ENCODE data around the gene ASB4. TPM values are rescaled to one million over a fixed set of nuclear protein-coding genes. Genes with fewer than 3 reads are reported as not detected.
A peak's percentile ranks its signal among the peaks of the same experiment; 100 is the strongest.
"Not testable (repeated sequence)": the region's sequence is repeated elsewhere in the genome, so short reads cannot be mapped to it uniquely, and the experiment has no call there.

ASB4 gene
- polyA plus RNA-seq, result 0.33 TPM
- long read RNA-seq, donor 1, result 0 reads
- long read RNA-seq, donor 2, result 0 reads
- long read RNA-seq, donor 3, result 0 reads
- long read RNA-seq, donor 4, result 0 reads
- long read RNA-seq, donor 5, result 0 reads
- long read RNA-seq, donor 6, result 0 reads
- long read RNA-seq, donor 7, result 0 reads
- long read RNA-seq, donor 8, result 0 reads
- long read RNA-seq, donor 9, result 0 reads
- long read RNA-seq, donor 10, result 0 reads
- long read RNA-seq, donor 11, result 0 reads

- no peaks in the 10 kb centered on the region for H3K9me3 ChIP-seq (ENCODE audit: control insufficient read depth, low read depth, low read length)
- 10% methylated on average over 2 of the region's 12 CpGs for WGBS (ENCODE audit: insufficient coverage, low lambda C conversion rate)
- H3K27ac ChIP-seq (ENCODE audit: low read length), result no peak within 1 kb of the TSS
- DNase-seq, result no peak
- no peaks in the 10 kb centered on the region for H3K36me3 ChIP-seq (ENCODE audit: control insufficient read depth, insufficient read depth, low read length)
- H3K4me1 ChIP-seq (ENCODE audit: control insufficient read depth, insufficient read depth, low read length), result no peaks in the 10 kb centered on the region
- no peaks in the 10 kb centered on the region for H3K27me3 ChIP-seq (ENCODE audit: control insufficient read depth, insufficient read depth, low read length)
- no peak within 1 kb of the TSS for H3K4me3 ChIP-seq (ENCODE audit: low read length)
These were observed at the start of gene ASB4 for GRCh38 chr7:95485391-95486123. Gene ASB4 (plus strand): TSS chr7:95485943. CDS start chr7:95485972, 29 bp downstream.

DNA sequence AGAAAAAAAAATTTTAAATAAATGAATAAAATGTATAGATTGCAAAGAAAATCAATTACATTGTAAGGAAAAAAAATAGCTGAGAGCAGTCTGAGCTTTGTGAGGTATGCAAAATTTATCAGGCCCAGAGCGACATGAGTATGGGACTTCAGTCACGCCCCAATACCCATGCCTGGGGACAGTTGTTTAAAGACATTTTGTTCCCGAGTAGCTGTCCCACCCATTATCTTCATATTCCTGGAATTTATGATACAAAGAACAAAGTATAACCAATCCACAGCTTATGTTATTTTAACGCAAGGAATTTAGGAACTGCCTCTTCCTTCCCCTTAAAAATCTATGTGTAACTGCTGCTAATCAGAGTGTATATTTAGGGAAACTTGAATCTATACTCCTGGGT is 49.3 kb upstream of the ASB4 start:
- H3K4me3 ChIP-seq (ENCODE audit: low read length), result no peak overlapping the region
- H3K27ac ChIP-seq (ENCODE audit: low read length), result no peak overlapping the region
- no peaks in the 10 kb centered on the region for H3K9me3 ChIP-seq (ENCODE audit: control insufficient read depth, low read depth, low read length)
- H3K36me3 ChIP-seq (ENCODE audit: control insufficient read depth, insufficient read depth, low read length), result peaks cover 5% of the 10 kb centered on the region
- peaks cover 44% of the 10 kb centered on the region for H3K4me1 ChIP-seq (ENCODE audit: control insufficient read depth, insufficient read depth, low read length)
- H3K27me3 ChIP-seq (ENCODE audit: control insufficient read depth, insufficient read depth, low read length), result no peaks in the 10 kb centered on the region
- 0% methylated on average over 1 of the region's 4 CpGs for WGBS (ENCODE audit: insufficient coverage, low lambda C conversion rate)
- no peak for DNase-seq

- whole genome bisulfite sequencing (ENCODE audit: insufficient coverage, low lambda C conversion rate), result no CpG with 5 or more reads among the region's 3 CpGs
- Histone ChIP-seq H3K4me1 (ENCODE audit: control insufficient read depth, insufficient read depth, low read length) (peaks cover 37% of the 10 kb centered on the region), H3K36me3 (ENCODE audit: control insufficient read depth, insufficient read depth, low read length) (no peaks in the 10 kb centered on the region), H3K4me3 (ENCODE audit: low read length) (no peak overlapping the region), H3K27me3 (ENCODE audit: control insufficient read depth, insufficient read depth, low read length) (no peaks in the 10 kb centered on the region), H3K27ac (ENCODE audit: low read length) (peak overlapping the region; percentile 77), H3K9me3 (ENCODE audit: control insufficient read depth, low read depth, low read length) (no peaks in the 10 kb centered on the region)
- DNase-seq, result peak; percentile 78 to 91
These were observed 45.2 kb upstream of the ASB4 start for GRCh38 chr7:95440394-95441038.

DNA sequence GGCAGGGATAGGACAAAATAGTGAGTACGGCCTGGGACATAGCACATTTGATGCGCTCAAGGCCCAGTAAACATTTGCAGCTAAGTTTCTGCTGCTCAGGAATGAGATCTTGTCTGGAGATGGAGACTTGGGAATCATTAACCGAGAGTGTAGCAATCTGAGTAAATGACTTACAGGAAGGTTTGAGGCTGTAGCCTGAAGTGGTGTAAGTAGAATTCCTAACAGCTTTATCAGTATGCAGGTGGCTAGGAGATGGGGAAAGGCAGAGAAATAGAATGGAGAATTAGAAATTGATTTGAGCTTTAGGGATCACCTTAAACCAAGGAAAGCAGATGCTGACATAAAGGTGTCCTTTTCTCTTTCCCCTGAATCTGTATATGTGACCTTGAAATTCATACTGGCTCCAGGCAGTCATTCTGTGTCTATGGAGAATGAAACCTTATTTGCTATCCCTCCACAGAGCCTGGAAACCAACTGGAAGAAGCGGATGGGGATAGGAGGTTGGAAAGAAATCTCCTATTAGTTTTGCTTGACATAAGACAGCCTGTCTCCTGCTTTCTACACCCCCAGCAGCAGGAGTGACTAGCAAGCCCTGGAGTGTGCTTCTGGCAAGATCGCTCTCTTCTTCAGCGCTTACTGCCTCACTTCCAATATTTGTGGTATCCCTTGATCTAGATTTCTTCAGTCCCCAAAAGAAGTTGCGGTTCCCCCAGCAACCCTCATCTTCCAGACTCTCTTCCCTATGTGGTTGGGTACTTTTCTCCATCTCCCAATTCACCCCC is 44.5 kb upstream of the ASB4 start:
- peak overlapping the region; percentile 77 for H3K27ac ChIP-seq (ENCODE audit: low read length)
- WGBS (ENCODE audit: insufficient coverage, low lambda C conversion rate), result no CpG with 5 or more reads among the region's 7 CpGs
- H3K27me3 ChIP-seq (ENCODE audit: control insufficient read depth, insufficient read depth, low read length), result no peaks in the 10 kb centered on the region
- no peak overlapping the region for H3K4me3 ChIP-seq (ENCODE audit: low read length)
- no peaks in the 10 kb centered on the region for H3K9me3 ChIP-seq (ENCODE audit: control insufficient read depth, low read depth, low read length)
- DNase-seq, result peak; percentile 82 to 93
- H3K36me3 ChIP-seq (ENCODE audit: control insufficient read depth, insufficient read depth, low read length), result no peaks in the 10 kb centered on the region
- peaks cover 32% of the 10 kb centered on the region for H3K4me1 ChIP-seq (ENCODE audit: control insufficient read depth, insufficient read depth, low read length)

DNA sequence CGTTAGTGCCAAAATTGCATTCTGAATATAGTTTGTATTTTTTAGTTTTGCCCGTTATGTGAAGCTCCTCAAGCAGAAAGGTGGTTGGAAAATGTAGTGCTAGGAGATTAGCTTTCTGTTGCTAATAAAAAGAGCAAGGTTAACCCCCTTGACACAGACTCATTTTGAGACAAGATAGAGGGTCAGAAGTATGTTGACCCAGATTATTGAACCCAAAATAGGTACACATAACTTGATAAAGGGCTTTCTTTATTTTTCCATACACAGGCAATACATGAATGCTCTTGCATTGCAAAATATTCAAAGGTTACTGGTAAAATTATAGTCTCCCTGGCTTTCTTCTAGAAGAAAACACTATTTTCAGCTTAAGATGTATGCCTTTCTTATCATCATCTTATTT is 40.9 kb upstream of the ASB4 start:
- H3K36me3 ChIP-seq (ENCODE audit: control insufficient read depth, insufficient read depth, low read length), result no peaks in the 10 kb centered on the region
- H3K9me3 ChIP-seq (ENCODE audit: control insufficient read depth, low read depth, low read length), result no peaks in the 10 kb centered on the region
- H3K4me1 ChIP-seq (ENCODE audit: control insufficient read depth, insufficient read depth, low read length), result peaks cover 18% of the 10 kb centered on the region
- H3K4me3 ChIP-seq (ENCODE audit: low read length), result no peak overlapping the region
- DNase-seq, result no peak
- H3K27me3 ChIP-seq (ENCODE audit: control insufficient read depth, insufficient read depth, low read length), result no peaks in the 10 kb centered on the region
- no peak overlapping the region for H3K27ac ChIP-seq (ENCODE audit: low read length)
- WGBS (ENCODE audit: insufficient coverage, low lambda C conversion rate), result 83% methylated on average over 1 of the region's 2 CpGs

- Histone ChIP-seq H3K4me1 (ENCODE audit: control insufficient read depth, insufficient read depth, low read length) (peaks cover 7% of the 10 kb centered on the region), H3K36me3 (ENCODE audit: control insufficient read depth, insufficient read depth, low read length) (no peaks in the 10 kb centered on the region), H3K27me3 (ENCODE audit: control insufficient read depth, insufficient read depth, low read length) (no peaks in the 10 kb centered on the region), H3K9me3 (ENCODE audit: control insufficient read depth, low read depth, low read length) (no peaks in the 10 kb centered on the region), H3K4me3 (ENCODE audit: low read length) (no peak overlapping the region), H3K27ac (ENCODE audit: low read length) (no peak overlapping the region)
- no CpG with 5 or more reads among the region's 3 CpGs for WGBS (ENCODE audit: insufficient coverage, low lambda C conversion rate)
- DNase-seq, result no peak
These were observed 39.1 kb upstream of the ASB4 start for GRCh38 chr7:95446618-95447017.

DNA sequence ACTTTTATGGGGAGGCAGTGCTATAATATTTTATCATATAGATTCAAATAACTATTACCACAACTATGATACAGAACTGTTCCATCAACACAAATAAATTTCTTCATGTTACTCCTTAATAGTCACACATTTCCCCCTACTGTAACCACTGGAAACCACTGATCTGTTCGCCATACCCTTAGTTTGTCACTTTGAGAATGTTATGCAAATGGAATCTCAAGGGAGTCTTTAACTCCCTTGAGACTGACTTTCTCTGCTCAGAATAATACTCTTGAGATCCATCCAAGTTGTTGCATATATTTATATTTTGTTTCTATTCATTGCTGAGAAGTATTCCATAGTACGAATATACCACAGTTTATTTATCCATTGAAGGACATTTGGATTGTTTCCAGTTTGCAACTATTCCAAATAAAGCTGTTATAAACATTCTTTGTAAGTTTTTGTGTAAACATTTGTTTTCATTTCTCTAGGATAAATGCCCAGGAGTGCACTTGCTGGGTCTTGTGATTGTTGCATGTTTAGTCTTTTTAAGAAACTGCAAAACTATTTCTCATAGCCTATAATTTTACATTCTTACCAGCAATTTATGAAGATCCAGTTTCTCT is 31.2 kb upstream of the ASB4 start:
- no peaks in the 10 kb centered on the region for H3K27me3 ChIP-seq (ENCODE audit: control insufficient read depth, insufficient read depth, low read length)
- no peak for DNase-seq
- no peak overlapping the region for H3K27ac ChIP-seq (ENCODE audit: low read length)
- H3K4me3 ChIP-seq (ENCODE audit: low read length), result no peak overlapping the region
- peaks cover 5% of the 10 kb centered on the region for H3K9me3 ChIP-seq (ENCODE audit: control insufficient read depth, low read depth, low read length)
- no peaks in the 10 kb centered on the region for H3K36me3 ChIP-seq (ENCODE audit: control insufficient read depth, insufficient read depth, low read length)
- no peaks in the 10 kb centered on the region for H3K4me1 ChIP-seq (ENCODE audit: control insufficient read depth, insufficient read depth, low read length)
- WGBS (ENCODE audit: insufficient coverage, low lambda C conversion rate), result 100% methylated on average over 1 of the region's 2 CpGs

- Histone ChIP-seq H3K4me3 (ENCODE audit: low read length) (no peak overlapping the region), H3K4me1 (ENCODE audit: control insufficient read depth, insufficient read depth, low read length) (no peaks in the 10 kb centered on the region), H3K9me3 (ENCODE audit: control insufficient read depth, low read depth, low read length) (peaks cover 8% of the 10 kb centered on the region), H3K27me3 (ENCODE audit: control insufficient read depth, insufficient read depth, low read length) (no peaks in the 10 kb centered on the region), H3K27ac (ENCODE audit: low read length) (no peak overlapping the region), H3K36me3 (ENCODE audit: control insufficient read depth, insufficient read depth, low read length) (no peaks in the 10 kb centered on the region)
- DNase-seq, result no peak
These were observed 27.8 kb upstream of the ASB4 start for GRCh38 chr7:95457947-95458346.

DNA sequence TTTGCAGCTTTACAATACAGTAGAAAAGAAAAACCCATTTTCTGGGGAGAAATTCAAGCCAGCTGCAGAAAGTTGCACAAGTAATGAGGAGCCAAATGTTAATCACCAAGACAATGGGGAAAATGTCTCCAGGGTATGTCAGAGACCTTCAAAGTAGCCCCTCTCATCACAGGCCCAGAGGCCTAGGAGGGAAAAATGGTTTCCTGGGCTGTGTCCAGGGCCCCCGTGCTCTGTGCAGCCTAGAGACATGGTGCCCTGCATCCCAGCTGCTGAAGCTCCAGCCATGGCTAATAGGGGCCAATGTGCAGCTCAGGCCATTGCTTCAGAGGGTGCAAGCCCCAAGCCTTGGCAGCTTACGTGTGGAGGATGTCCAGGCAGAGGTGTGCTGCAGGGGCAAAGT is 25.1 kb upstream of the ASB4 start:
- not testable (repeated sequence) for H3K27ac ChIP-seq (ENCODE audit: low read length); H3K36me3 ChIP-seq (ENCODE audit: control insufficient read depth, insufficient read depth, low read length); H3K27me3 ChIP-seq (ENCODE audit: control insufficient read depth, insufficient read depth, low read length); H3K4me1 ChIP-seq (ENCODE audit: control insufficient read depth, insufficient read depth, low read length); H3K4me3 ChIP-seq (ENCODE audit: low read length); DNase-seq; H3K9me3 ChIP-seq (ENCODE audit: control insufficient read depth, low read depth, low read length)
- no CpG with 5 or more reads among the region's 2 CpGs for WGBS (ENCODE audit: insufficient coverage, low lambda C conversion rate)

Data from large intestine (tissue), 12 donors.